ENCODE data around the gene NOTCH1.
A peak's percentile ranks its signal among the peaks of the same experiment; 100 is the strongest.

GRCh38 chr9:136482793-136483588, 62.9 kb downstream of the NOTCH1 start, which contains the start of gene SEC16A:
- TF ChIP-seq CTCF (IDR thresholded peaks at IDR 0.05) (peak in 1 of 6 experiments; percentile 8), POLR2A (IDR thresholded peaks at IDR 0.05) (peak in 3 of 4 donors; percentile 76 to 93 (median 90))
